ENCODE data around the gene CLDN24. TPM values are rescaled to one million over a fixed set of nuclear protein-coding genes. Genes with fewer than 3 reads are reported as not detected.

Gene CLDN24
- total RNA-seq, 1 experiment from 2014 or later: not detected

DNA sequence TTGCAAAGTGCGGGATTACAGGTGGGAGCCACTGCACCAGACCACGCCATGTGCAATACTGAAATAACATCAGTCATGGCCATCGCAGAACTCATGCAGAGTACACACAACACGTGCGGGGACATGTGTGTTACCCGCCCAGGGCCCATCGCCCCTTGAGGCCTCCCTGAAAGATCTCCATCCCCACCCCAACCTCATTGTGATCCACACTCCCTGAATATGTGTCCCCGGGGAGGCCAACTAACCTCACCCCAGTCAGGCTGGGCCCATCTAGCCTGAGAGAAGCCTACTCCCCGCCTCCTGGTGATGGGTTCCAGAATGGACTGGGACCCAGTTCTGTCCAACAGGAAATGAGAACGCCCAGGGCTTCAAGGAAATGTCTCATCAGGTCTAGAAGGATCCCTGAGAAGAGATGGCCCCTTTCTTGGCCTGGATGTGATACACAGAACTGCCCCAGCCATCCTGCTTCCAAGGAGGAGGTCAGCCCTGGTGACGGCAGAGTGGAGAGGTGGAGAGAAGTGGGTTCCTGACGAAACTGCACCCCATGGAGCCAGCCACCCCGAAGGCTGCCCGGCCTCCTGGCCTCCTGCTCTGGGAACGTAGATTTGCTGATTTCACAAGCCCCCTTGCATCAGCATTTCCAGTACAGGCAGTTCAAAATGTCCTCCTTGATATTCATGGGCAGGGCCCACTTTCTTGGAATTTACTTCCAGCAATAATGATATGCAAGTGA lies 22.5 kb upstream of the CLDN24 start:
- Histone ChIP-seq H3K9me3 (ENCODE audit: control insufficient read depth, insufficient read depth, low read depth, low read length) (no peaks in the 10 kb centered on the region), H3K27me3 (ENCODE audit: control insufficient read depth, insufficient read depth, low read length) (no peaks in the 10 kb centered on the region), H3K4me3 (ENCODE audit: low read depth in 2 of 2, low read length in 2 of 2) (no peak overlapping the region), H3K36me3 (ENCODE audit: control insufficient read depth, insufficient read depth, low read length) (no peaks in the 10 kb centered on the region), H3K27ac (ENCODE audit: low read length) (no peak overlapping the region), H3K4me1 (ENCODE audit: control insufficient read depth, insufficient read depth, low read length) (no peaks in the 10 kb centered on the region)
- ATAC-seq (no peak), DNase-seq (ENCODE audit: low read depth, low spot score) (no peak)
- TF ChIP-seq SIN3A (IDR thresholded peaks at IDR 0.05; ENCODE audit: borderline replicate concordance, insufficient read depth, low read depth, low read length) (no peak), POLR2AphosphoS5 (IDR thresholded peaks at IDR 0.05; ENCODE audit: low read depth, low read length) (no peak)
- TF ChIP-seq, protein P1, sequence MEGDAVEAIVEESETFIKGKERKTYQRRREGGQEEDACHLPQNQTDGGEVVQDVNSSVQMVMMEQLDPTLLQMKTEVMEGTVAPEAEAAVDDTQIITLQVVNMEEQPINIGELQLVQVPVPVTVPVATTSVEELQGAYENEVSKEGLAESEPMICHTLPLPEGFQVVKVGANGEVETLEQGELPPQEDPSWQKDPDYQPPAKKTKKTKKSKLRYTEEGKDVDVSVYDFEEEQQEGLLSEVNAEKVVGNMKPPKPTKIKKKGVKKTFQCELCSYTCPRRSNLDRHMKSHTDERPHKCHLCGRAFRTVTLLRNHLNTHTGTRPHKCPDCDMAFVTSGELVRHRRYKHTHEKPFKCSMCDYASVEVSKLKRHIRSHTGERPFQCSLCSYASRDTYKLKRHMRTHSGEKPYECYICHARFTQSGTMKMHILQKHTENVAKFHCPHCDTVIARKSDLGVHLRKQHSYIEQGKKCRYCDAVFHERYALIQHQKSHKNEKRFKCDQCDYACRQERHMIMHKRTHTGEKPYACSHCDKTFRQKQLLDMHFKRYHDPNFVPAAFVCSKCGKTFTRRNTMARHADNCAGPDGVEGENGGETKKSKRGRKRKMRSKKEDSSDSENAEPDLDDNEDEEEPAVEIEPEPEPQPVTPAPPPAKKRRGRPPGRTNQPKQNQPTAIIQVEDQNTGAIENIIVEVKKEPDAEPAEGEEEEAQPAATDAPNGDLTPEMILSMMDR (IDR thresholded peaks at IDR 0.05): no peak
- intact Hi-C loops (cut with micrococcal nuclease; ENCODE audit: unreplicated experiment): no loop called here
- ChIA-PET POLR2A (interaction anchor here (0.6 kb wide), 1 partner anchor 363 kb away, joined by 7 read pairs; no protein-coding TSS in a partner anchor), CTCF (no interaction called here)
- in situ Hi-C loops (cut with HindIII; ENCODE audit: low pct_unique_long_range_greater_than_20kb, low sequenced_read_pairs): no loop called here
- BruUV-seq (replicated peaks): no TSS peak

DNA sequence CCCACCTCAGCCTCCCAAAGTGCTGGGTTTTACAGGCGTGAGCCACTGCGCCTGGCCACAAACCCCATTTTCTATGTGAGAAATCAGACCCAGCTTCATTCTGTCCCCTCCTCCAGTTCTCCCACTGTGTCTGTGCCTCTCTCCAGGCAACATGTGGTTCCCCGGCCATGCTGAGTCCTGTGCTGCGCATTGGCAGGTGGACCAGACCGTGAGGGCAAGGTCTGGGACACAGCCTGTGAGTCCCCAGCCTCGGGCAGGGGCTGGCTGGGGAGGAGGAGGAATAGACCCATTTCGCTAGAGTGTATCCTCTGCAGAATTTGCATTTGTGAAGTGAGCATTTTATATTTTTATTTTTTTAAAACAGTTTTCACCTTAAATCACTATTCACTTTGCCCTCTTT lies 21.5 kb upstream of the CLDN24 start:
- H3K27ac ChIP-seq (ENCODE audit: low read length): no peak overlapping the region
- no peak for ATAC-seq
- ChIA-PET POLR2A (interaction anchor here (0.6 kb wide), 1 partner anchor 362 kb away, joined by 7 read pairs; no protein-coding TSS in a partner anchor), CTCF (no interaction called here)
- no peaks in the 10 kb centered on the region for H3K27me3 ChIP-seq (ENCODE audit: control insufficient read depth, insufficient read depth, low read length)
- in situ Hi-C loops (cut with HindIII; ENCODE audit: low pct_unique_long_range_greater_than_20kb, low sequenced_read_pairs): no loop called here
- no peak for DNase-seq (ENCODE audit: low read depth, low spot score)
- no peaks in the 10 kb centered on the region for H3K36me3 ChIP-seq (ENCODE audit: control insufficient read depth, insufficient read depth, low read length)
- no TSS peak for BruUV-seq (replicated peaks)
- H3K4me1 ChIP-seq (ENCODE audit: control insufficient read depth, insufficient read depth, low read length): no peaks in the 10 kb centered on the region
- TF ChIP-seq SIN3A (IDR thresholded peaks at IDR 0.05; ENCODE audit: borderline replicate concordance, insufficient read depth, low read depth, low read length): no peak
- no peak for TF ChIP-seq POLR2AphosphoS5 (IDR thresholded peaks at IDR 0.05; ENCODE audit: low read depth, low read length)
- no peak for TF ChIP-seq TCF7L2 (IDR thresholded peaks at IDR 0.05; ENCODE audit: low read depth, low read length)
- TF ChIP-seq, protein P2, sequence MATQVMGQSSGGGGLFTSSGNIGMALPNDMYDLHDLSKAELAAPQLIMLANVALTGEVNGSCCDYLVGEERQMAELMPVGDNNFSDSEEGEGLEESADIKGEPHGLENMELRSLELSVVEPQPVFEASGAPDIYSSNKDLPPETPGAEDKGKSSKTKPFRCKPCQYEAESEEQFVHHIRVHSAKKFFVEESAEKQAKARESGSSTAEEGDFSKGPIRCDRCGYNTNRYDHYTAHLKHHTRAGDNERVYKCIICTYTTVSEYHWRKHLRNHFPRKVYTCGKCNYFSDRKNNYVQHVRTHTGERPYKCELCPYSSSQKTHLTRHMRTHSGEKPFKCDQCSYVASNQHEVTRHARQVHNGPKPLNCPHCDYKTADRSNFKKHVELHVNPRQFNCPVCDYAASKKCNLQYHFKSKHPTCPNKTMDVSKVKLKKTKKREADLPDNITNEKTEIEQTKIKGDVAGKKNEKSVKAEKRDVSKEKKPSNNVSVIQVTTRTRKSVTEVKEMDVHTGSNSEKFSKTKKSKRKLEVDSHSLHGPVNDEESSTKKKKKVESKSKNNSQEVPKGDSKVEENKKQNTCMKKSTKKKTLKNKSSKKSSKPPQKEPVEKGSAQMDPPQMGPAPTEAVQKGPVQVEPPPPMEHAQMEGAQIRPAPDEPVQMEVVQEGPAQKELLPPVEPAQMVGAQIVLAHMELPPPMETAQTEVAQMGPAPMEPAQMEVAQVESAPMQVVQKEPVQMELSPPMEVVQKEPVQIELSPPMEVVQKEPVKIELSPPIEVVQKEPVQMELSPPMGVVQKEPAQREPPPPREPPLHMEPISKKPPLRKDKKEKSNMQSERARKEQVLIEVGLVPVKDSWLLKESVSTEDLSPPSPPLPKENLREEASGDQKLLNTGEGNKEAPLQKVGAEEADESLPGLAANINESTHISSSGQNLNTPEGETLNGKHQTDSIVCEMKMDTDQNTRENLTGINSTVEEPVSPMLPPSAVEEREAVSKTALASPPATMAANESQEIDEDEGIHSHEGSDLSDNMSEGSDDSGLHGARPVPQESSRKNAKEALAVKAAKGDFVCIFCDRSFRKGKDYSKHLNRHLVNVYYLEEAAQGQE (IDR thresholded peaks at IDR 0.05; ENCODE audit: insufficient read depth in 1 of 2, low read depth in 2 of 2, low read length in 1 of 2): no peak
- TF ChIP-seq, protein P1 (IDR thresholded peaks at IDR 0.05): no peak
- H3K9me3 ChIP-seq (ENCODE audit: control insufficient read depth, insufficient read depth, low read depth, low read length): no peaks in the 10 kb centered on the region
- intact Hi-C loops (cut with micrococcal nuclease; ENCODE audit: unreplicated experiment): no loop called here
- H3K4me3 ChIP-seq (ENCODE audit: low read depth in 2 of 2, low read length in 2 of 2): no peak overlapping the region

All from Panc1 (cell line).